ENCODE results near the gene NWD2. TPM values are rescaled to one million over a fixed set of nuclear protein-coding genes. Genes with fewer than 3 reads are reported as not detected.

Gene NWD2
- polyA plus RNA-seq, 1 donor from 2014 or later = 0.06 TPM

DNA sequence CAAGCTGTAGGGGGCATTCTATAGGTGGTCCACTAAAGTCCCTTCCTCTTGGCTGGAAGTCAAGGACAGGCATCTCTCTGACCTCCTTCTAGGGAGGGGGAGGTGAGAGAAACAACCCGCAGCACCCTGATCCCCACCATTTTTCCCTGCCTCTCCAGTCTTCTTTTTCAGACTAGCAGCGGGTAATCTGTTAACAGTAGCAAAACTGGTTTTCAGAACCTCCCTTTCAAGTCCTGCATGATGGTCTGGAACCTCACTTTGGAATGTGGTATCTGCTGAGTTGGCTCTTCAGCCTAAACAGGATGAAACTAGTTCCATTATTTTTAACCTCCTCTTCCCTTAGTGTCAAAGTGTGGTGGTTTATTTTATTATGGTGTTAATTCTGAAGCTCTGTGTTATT, 196.0 kb downstream of the NWD2 start:
- no peaks in the 10 kb centered on the region for H3F3A ChIP-seq (ENCODE audit: insufficient read depth, low read length, poor library complexity, severe bottlenecking)
- no peaks in the 10 kb centered on the region for H3K9me2 ChIP-seq (ENCODE audit: insufficient read depth, low read length)
- H3K27ac ChIP-seq (ENCODE audit: low read length) = no peak overlapping the region
- H3K27me3 ChIP-seq (ENCODE audit: insufficient read depth, low read depth, low read length) = no peaks in the 10 kb centered on the region
- no peak overlapping the region for H3K9ac ChIP-seq (ENCODE audit: low read length)
- no peaks in the 10 kb centered on the region for H3K79me2 ChIP-seq (replicated peaks; ENCODE audit: insufficient read depth, low read length)
- no peak for TF ChIP-seq SMC3 (conservative IDR thresholded peaks at IDR 0.05; ENCODE audit: poor library complexity)
- TF ChIP-seq RAD21 (conservative IDR thresholded peaks at IDR 0.05) = no peak
- no peak for TF ChIP-seq POLR2AphosphoS5 (IDR thresholded peaks at IDR 0.05)
- no peak for TF ChIP-seq TAF1 (IDR thresholded peaks at IDR 0.05; ENCODE audit: low read depth)
- no peak for TF ChIP-seq CTCF (IDR thresholded peaks at IDR 0.05; ENCODE audit: poor library complexity, severe bottlenecking)
- no peak for TF ChIP-seq MXI1 (conservative IDR thresholded peaks at IDR 0.05; ENCODE audit: poor library complexity, severe bottlenecking)
- no peak for TF ChIP-seq EP300 (conservative IDR thresholded peaks at IDR 0.05; ENCODE audit: poor library complexity, severe bottlenecking)
- no peak for TF ChIP-seq REST (IDR thresholded peaks at IDR 0.05; ENCODE audit: borderline replicate concordance)
- no peak for TF ChIP-seq EZH2 (IDR thresholded peaks at IDR 0.05; ENCODE audit: borderline replicate concordance, insufficient read depth, low read length, poor library complexity, severe bottlenecking)
- H3K9me3 ChIP-seq (ENCODE audit: low read length) = no peaks in the 10 kb centered on the region
- H3K4me2 ChIP-seq (ENCODE audit: low read length) = no peak overlapping the region
- H3K4me3 ChIP-seq (ENCODE audit: low read length) = no peak overlapping the region
- no peaks in the 10 kb centered on the region for H4K20me1 ChIP-seq (ENCODE audit: insufficient read depth)
- H2AFZ ChIP-seq (ENCODE audit: low read depth, low read length) = no peak overlapping the region
- no peaks in the 10 kb centered on the region for H3K36me3 ChIP-seq (ENCODE audit: insufficient read depth, low read length)

GRCh38 chr4:37441231-37442061, 196.9 kb downstream of the NWD2 start:
- H3K27me3 ChIP-seq (ENCODE audit: insufficient read depth, low read depth, low read length) = no peaks in the 10 kb centered on the region
- H3K27ac ChIP-seq (ENCODE audit: low read length) = no peak overlapping the region
- no peaks in the 10 kb centered on the region for H3K9me3 ChIP-seq (ENCODE audit: low read length)
- no peak overlapping the region for H2AFZ ChIP-seq (ENCODE audit: low read depth, low read length)
- no peaks in the 10 kb centered on the region for H4K20me1 ChIP-seq (ENCODE audit: insufficient read depth)
- H3K36me3 ChIP-seq (ENCODE audit: insufficient read depth, low read length) = no peaks in the 10 kb centered on the region
- H3K9ac ChIP-seq (ENCODE audit: low read length) = no peak overlapping the region
- H3F3A ChIP-seq (ENCODE audit: insufficient read depth, low read length, poor library complexity, severe bottlenecking) = no peaks in the 10 kb centered on the region
- no peak overlapping the region for H3K4me3 ChIP-seq (ENCODE audit: low read length)
- no peaks in the 10 kb centered on the region for H3K79me2 ChIP-seq (replicated peaks; ENCODE audit: insufficient read depth, low read length)
- TF ChIP-seq TAF1 (IDR thresholded peaks at IDR 0.05; ENCODE audit: low read depth) (no peak), MXI1 (conservative IDR thresholded peaks at IDR 0.05; ENCODE audit: poor library complexity, severe bottlenecking) (no peak)
- no peak overlapping the region for H3K4me2 ChIP-seq (ENCODE audit: low read length)
- H3K9me2 ChIP-seq (ENCODE audit: insufficient read depth, low read length) = no peaks in the 10 kb centered on the region
